SK-N-MC (cell line): ENCODE measurements around the gene THG1L.
A peak's percentile ranks its signal among the peaks of the same experiment; 100 is the strongest.

Experiments used
- DNase-seq: peaks from one replicate; pipeline ENCODE4 v3.0.0-alpha.2; 2011; ENCODE audit warnings: low read depth, low spot score
- H3K27ac ChIP-seq: fragments of 200-600 bp; sonication (generic); 2 replicates; pipeline ENCODE4 v1.5.1; 2016; ENCODE audit warnings: mixed run types
- H3K36me3 ChIP-seq: fragments of 200-600 bp; sonication (generic); 2 replicates; pipeline ENCODE4 v1.6.1; 2017; ENCODE audit warnings: antibody characterized with exemption, low read length, mixed read lengths; ENCODE audit not compliant: insufficient read depth
- H3K4me3 ChIP-seq: fragments of 200-600 bp; sonication (generic); 2 replicates; pipeline ENCODE4 v1.5.1; 2016
- H3K9ac ChIP-seq: fragments of 200-600 bp; sonication (generic); 2 replicates; pipeline ENCODE4 v1.8.0; 2017; ENCODE audit warnings: mixed run types, mixed read lengths; ENCODE audit not compliant: insufficient read length
- H3K9me3 ChIP-seq: fragments of 200-600 bp; sonication (generic); 2 replicates; pipeline ENCODE4 v1.6.1; 2017; ENCODE audit warnings: low read depth, mild to moderate bottlenecking, antibody characterized with exemption, low read length, moderate library complexity, mixed read lengths
- EZH2 ChIP-seq: fragments of 200-600 bp; sonication (generic); IDR thresholded peaks from one replicate; pipeline ENCODE4 v1.6.1; 2017; ENCODE audit warnings: antibody characterized with exemption
- FOXP2 ChIP-seq: optimal IDR thresholded peaks from 2 replicates; pipeline ENCODE3; 2011; ENCODE audit warnings: mild to moderate bottlenecking, moderate library complexity; ENCODE audit not compliant: insufficient read depth; ENCODE audit errors: extremely low read length, control extremely low read depth
- POLR2AphosphoS5 ChIP-seq: IDR thresholded peaks from 2 replicates; pipeline ENCODE4 v1.6.1; 2012; ENCODE audit warnings: mild to moderate bottlenecking, low read depth, low read length, borderline replicate concordance

THG1L gene

GRCh38 chr5:157735991-157736390 lies 4.8 kb downstream of the THG1L start:
- H3K9ac ChIP-seq = no peak overlapping the region
- H3K36me3 ChIP-seq = peaks cover 49% of the 10 kb centered on the region
- TF ChIP-seq FOXP2 (no peak), POLR2AphosphoS5 (no peak), EZH2 (no peak)
- no peak overlapping the region for H3K27ac ChIP-seq
- no peak for DNase-seq
- no peaks in the 10 kb centered on the region for H3K9me3 ChIP-seq
- H3K4me3 ChIP-seq = no peak overlapping the region

GRCh38 chr5:157739388-157740228 lies 8.4 kb downstream of the THG1L start:
- H3K4me3 ChIP-seq = no peak overlapping the region
- H3K27ac ChIP-seq = no peak overlapping the region
- no peaks in the 10 kb centered on the region for H3K9me3 ChIP-seq
- peaks cover 32% of the 10 kb centered on the region for H3K36me3 ChIP-seq
- TF ChIP-seq FOXP2 (no peak), POLR2AphosphoS5 (no peak)
- no peak overlapping the region for H3K9ac ChIP-seq
- DNase-seq = no peak

- Histone ChIP-seq H3K9ac (no peak overlapping the region), H3K9me3 (no peaks in the 10 kb centered on the region), H3K4me3 (no peak overlapping the region), H3K36me3 (peaks cover 29% of the 10 kb centered on the region), H3K27ac (no peak overlapping the region)
- DNase-seq = no peak
- no peak for TF ChIP-seq POLR2AphosphoS5
- no peak for TF ChIP-seq EZH2
- TF ChIP-seq FOXP2 = no peak
These were observed 9.0 kb downstream of the THG1L start for GRCh38 chr5:157740229-157740610.

GRCh38 chr5:157741131-157741530 lies 9.9 kb downstream of the THG1L start:
- no peaks in the 10 kb centered on the region for H3K9me3 ChIP-seq
- H3K36me3 ChIP-seq = peaks cover 27% of the 10 kb centered on the region
- no peak overlapping the region for H3K4me3 ChIP-seq
- TF ChIP-seq FOXP2 (no peak), POLR2AphosphoS5 (no peak), EZH2 (no peak)
- no peak overlapping the region for H3K27ac ChIP-seq
- DNase-seq = no peak
- H3K9ac ChIP-seq = no peak overlapping the region

GRCh38 chr5:157743163-157744050 lies 12.2 kb downstream of the THG1L start, which contains the start of gene LSM11:
LSM11 (plus strand) TSS chr5:157743712; CDS start chr5:157743751, 39 bp downstream.
- peaks cover 14% of the 10 kb centered on the region for H3K36me3 ChIP-seq
- H3K9me3 ChIP-seq = no peaks in the 10 kb centered on the region
- TF ChIP-seq EZH2 (no peak), FOXP2 (no peak), POLR2AphosphoS5 (peak; percentile 56)
- no peak for DNase-seq
- peak within 1 kb of the TSS; percentile 92 for H3K4me3 ChIP-seq
- peak within 1 kb of the TSS; percentile 82 for H3K9ac ChIP-seq
- H3K27ac ChIP-seq = no peak within 1 kb of the TSS

GRCh38 chr5:157744051-157745011 lies 13.1 kb downstream of the THG1L start:
- Histone ChIP-seq H3K9ac (peak overlapping the region; percentile 82), H3K9me3 (no peaks in the 10 kb centered on the region), H3K4me3 (peak overlapping the region; percentile 92), H3K27ac (no peak overlapping the region), H3K36me3 (peaks cover 8% of the 10 kb centered on the region; the same call in 1 of the 2 replicates)
- DNase-seq = no peak
- TF ChIP-seq POLR2AphosphoS5 = no peak
- TF ChIP-seq EZH2 = no peak
- TF ChIP-seq FOXP2 = no peak

- no peak for DNase-seq
- Histone ChIP-seq H3K9ac (peak overlapping the region; percentile 82), H3K4me3 (peak overlapping the region; percentile 92), H3K9me3 (no peaks in the 10 kb centered on the region), H3K27ac (no peak overlapping the region), H3K36me3 (0 out of 2 replicates have a peak, but pooled peaks cover 1% of the 10 kb centered on the region)
- TF ChIP-seq EZH2 (no peak), FOXP2 (no peak), POLR2AphosphoS5 (no peak)
These were observed 13.8 kb downstream of the THG1L start for GRCh38 chr5:157745041-157745456.

GRCh38 chr5:157747173-157747740 lies 16.0 kb downstream of the THG1L start:
- Histone ChIP-seq H3K4me3 (no peak overlapping the region), H3K27ac (peak overlapping the region; percentile 60; the same call in 1 of the 2 replicates), H3K9me3 (no peaks in the 10 kb centered on the region), H3K36me3 (no peaks in the 10 kb centered on the region), H3K9ac (peak overlapping the region; percentile 13)
- DNase-seq = no peak
- TF ChIP-seq EZH2 = no peak
- TF ChIP-seq FOXP2 = no peak
- TF ChIP-seq POLR2AphosphoS5 = no peak
